Ovary (tissue), 9 donors: ENCODE results near the gene AFF1. TPM values are rescaled to one million over a fixed set of nuclear protein-coding genes. Genes with fewer than 3 reads are reported as not detected.
A peak's percentile ranks its signal among the peaks of the same experiment; 100 is the strongest.

Experiments
- DNase-seq, 5 donors: peaks; one replicate each; pipeline ENCODE4 v3.0.0-alpha.2; 2019 to 2020
- H3K27ac ChIP-seq, 2 donors: fragments of 200-600 bp; one replicate each; pipeline versions ENCODE4 v1.5.1 to v1.8.0; 2019 to 2022
- H3K27me3 ChIP-seq: fragments of 200-600 bp; one replicate; pipeline ENCODE4 v1.8.0; 2022
- H3K36me3 ChIP-seq: fragments of 200-600 bp; sonication (generic); one replicate; pipeline ENCODE4 v1.5.1; 2019
- H3K4me1 ChIP-seq: one replicate; pipeline ENCODE4 v1.8.1; 2013; ENCODE audit warnings: mild to moderate bottlenecking, moderate library complexity; ENCODE audit not compliant: insufficient read depth
- H3K4me3 ChIP-seq: fragments of 200-600 bp; sonication (generic); one replicate; pipeline ENCODE4 v1.5.1; 2017
- H3K9me3 ChIP-seq, 2 donors: fragments of 200-600 bp in 1 of 2; sonication (generic) in 1 of 2; one replicate each; pipeline versions ENCODE4 v1.5.1 to v1.8.1; 2013 to 2019; ENCODE audit warnings: mild to moderate bottlenecking in 1 of 2, moderate library complexity in 1 of 2
- EP300 ChIP-seq: sonication (generic); formaldehyde crosslinking; IDR thresholded peaks from one replicate; pipeline ENCODE4 v1.6.1; 2017; ENCODE audit warnings: antibody characterized with exemption
- POLR2A ChIP-seq: fragments of 450-650 bp; IDR thresholded peaks from one replicate; pipeline ENCODE4 v1.6.1; 2017; ENCODE audit warnings: antibody characterized with exemption, mild to moderate bottlenecking, moderate library complexity
- WGBS, 3 donors: extraction: QIAGEN DNeasy Blood & Tissue Kit in 1 of 3; methylation state at CpG; one replicate each; pipeline versions ENCODE4 v1.1.5 to v1.1.7; 2013 to 2017; 5-methylcytosine and 5-hydroxymethylcytosine counted together
- intact Hi-C, 4 donors: fragments of 100-400 bp; cut with DNase I; formaldehyde crosslinking; loops; one replicate each; pipeline versions ENCODE4 v1.11.0 to v1.15.1; 2022 to 2023
- polyA plus RNA-seq, 2 donors: library from polyadenylated mRNA; stranded (reverse); fragments of 200-250 nt in 1 of 2; fragments of 350-450 nt in 1 of 2; fragmentation: Illumina TruSeq in 1 of 2; extraction: RNeasy Lipid Tissue Mini Kit (QIAGEN cat#74804) in 1 of 2; gene quantifications; one replicate each; pipeline ENCODE4 v1.2.3, GENCODE V29; 2013 to 2014
- total RNA-seq, 7 donors: library from RNA; depleted of rRNA in 2 of 7; stranded (reverse); fragments of >200 nt in 2 of 7; fragmentation: NEBNext Ultra II Directional in 3 of 7; extraction: Animal tissue kit (Norgen Biotek cat#: 25700) in 3 of 7; gene quantifications; one replicate each; pipeline versions ENCODE4 v1.1.0 to v1.2.4, GENCODE V29; 2016 to 2023
- TF ChIP-seq, protein P1 (sequence below), 3 donors: fragments of 450-650 bp in 2 of 3; fragments of 200-600 bp in 1 of 3; IDR thresholded peaks; one replicate each; pipeline versions ENCODE4 v1.5.1 to v1.8.0; 2016 to 2022; ENCODE audit warnings: antibody characterized with exemption in 3 of 3, mild to moderate bottlenecking in 1 of 3
- donor health status: DM: no; HTN: no; CAD: no; lungs with moderate emphysema.
- donor health status: DM: no; HTN: no; CAD: no.
- donor health status: Bipolar disorder and iron deficiency.
- donor health status: DM: yes; HTN: yes; CAD: no.
- donor health status: DM: no; HTN: no; CAD: no.
- donor health status: DM: yes; HTN: yes; CAD: no.

The AFF1 gene
- total and polyA plus RNA-seq, 9 donors = 26.0 to 107 (median 76.7) TPM

DNA sequence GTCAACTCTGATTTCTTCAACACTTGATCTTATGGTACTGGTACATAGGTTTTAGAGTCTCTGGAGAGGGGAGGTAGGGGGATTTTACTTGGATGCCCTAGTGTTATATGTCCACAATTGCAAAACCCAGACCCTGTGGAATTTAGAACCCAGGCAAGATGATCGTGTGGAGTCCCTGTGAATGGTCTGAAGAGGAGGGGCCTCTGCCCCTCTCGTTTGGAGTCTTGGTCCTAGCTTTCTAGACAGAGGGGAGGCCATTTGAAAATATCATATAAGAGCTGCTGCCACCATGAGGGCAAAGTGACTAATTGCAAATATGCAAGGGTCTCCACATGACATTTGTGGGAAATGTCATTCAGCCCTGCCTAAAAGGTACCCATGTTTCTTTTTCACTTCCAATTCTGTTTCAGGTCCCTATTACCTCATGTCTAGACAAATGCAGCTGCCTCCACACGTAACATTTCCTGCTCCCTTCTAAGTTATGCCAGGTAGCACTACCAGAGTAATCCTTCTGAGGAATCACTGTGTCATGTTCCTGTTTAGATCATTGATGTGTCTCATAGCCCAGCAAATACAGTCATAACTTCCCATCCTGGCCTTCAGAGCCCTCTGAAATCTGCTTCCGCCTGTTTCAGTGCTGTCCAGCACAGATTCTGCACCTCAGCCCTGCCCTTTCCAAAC lies 158.8 kb downstream of the AFF1 start:
- Histone ChIP-seq H3K27ac (peak overlapping the region in 1 of 2 donors; percentile 18), H3K27me3 (no peaks in the 10 kb centered on the region), H3K36me3 (no peaks in the 10 kb centered on the region), H3K9me3 (no peaks in the 10 kb centered on the region), H3K4me1 (peaks cover 2% of the 10 kb centered on the region), H3K4me3 (no peak overlapping the region)
- peak in 2 of 5 donors; percentile 37 for DNase-seq
- 39 to 48% (median 40%) methylated on average over 4 of the region's 4 CpGs for WGBS, 3 donors
- intact Hi-C loops = loop anchor here (5.0 to 10.0 kb wide), 6 partner anchors 86 to 171 kb away; partner anchors contain the start of gene AFF1 (in 1 of the 4)
- TF ChIP-seq POLR2A = no peak
- TF ChIP-seq, protein P1, sequence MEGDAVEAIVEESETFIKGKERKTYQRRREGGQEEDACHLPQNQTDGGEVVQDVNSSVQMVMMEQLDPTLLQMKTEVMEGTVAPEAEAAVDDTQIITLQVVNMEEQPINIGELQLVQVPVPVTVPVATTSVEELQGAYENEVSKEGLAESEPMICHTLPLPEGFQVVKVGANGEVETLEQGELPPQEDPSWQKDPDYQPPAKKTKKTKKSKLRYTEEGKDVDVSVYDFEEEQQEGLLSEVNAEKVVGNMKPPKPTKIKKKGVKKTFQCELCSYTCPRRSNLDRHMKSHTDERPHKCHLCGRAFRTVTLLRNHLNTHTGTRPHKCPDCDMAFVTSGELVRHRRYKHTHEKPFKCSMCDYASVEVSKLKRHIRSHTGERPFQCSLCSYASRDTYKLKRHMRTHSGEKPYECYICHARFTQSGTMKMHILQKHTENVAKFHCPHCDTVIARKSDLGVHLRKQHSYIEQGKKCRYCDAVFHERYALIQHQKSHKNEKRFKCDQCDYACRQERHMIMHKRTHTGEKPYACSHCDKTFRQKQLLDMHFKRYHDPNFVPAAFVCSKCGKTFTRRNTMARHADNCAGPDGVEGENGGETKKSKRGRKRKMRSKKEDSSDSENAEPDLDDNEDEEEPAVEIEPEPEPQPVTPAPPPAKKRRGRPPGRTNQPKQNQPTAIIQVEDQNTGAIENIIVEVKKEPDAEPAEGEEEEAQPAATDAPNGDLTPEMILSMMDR (IDR thresholded peaks at IDR 0.05) = peak; percentile 13 to 54 (median 52)

DNA sequence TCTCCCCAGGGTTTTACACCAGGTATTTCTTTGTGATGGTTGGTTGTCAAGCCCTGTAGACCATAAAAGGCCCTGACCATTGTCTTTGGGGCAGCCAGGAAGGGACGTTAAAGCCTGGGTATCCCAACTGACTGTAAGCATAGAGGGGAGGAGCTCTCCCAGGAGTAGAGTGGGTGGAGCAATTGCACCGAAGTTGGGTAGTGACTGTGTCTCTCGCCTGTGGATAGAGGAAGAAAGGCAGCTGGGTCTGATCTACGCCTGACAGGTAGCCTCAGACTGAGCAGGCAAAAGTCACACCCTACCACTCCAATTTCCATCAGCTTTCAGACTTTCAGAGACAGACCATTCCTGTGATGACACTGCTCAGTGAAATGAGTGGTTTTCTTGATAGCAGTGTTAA lies 162.3 kb downstream of the AFF1 start:
- Histone ChIP-seq H3K27me3 (no peaks in the 10 kb centered on the region), H3K4me3 (no peak overlapping the region), H3K36me3 (no peaks in the 10 kb centered on the region), H3K27ac (no peak overlapping the region), H3K9me3 (no peaks in the 10 kb centered on the region), H3K4me1 (peaks cover 2% of the 10 kb centered on the region)
- TF ChIP-seq POLR2A (no peak), EP300 (no peak)
- TF ChIP-seq, protein P1 (IDR thresholded peaks at IDR 0.05) = no peak
- 76 to 79% (median 77%) methylated on average over 4 of the region's 4 CpGs for WGBS, 3 donors
- DNase-seq = no peak
- intact Hi-C loops = loop anchor here in 2 of 4 donors (10.0 kb wide), 3 partner anchors 92 to 172 kb away; partner anchors contain the start of gene AFF1 (in 1 of the 2)

DNA sequence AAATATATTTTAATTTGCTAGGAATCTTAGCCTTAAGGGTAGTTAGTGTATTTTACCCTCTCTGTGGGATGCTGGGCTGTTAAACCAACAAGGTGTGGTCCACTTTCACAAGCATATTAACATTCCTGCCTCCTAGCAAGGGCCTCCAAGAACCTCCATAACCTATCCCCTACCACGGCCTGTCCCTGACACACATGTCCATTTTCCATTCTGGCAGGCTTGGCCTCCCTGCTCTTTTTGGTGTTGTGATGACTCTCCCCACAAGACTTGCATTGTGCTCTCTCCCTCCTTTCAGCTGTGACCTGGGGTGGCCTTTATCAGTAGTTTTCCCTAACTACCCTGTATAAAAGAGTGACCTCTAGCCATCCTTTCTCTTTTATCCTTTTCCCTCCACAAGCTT lies 165.4 kb downstream of the AFF1 start:
- no peak for DNase-seq
- Histone ChIP-seq H3K4me3 (no peak overlapping the region), H3K4me1 (peaks cover 3% of the 10 kb centered on the region), H3K9me3 (no peaks in the 10 kb centered on the region), H3K27ac (no peak overlapping the region), H3K27me3 (no peaks in the 10 kb centered on the region), H3K36me3 (no peaks in the 10 kb centered on the region)
- TF ChIP-seq, protein P1 (IDR thresholded peaks at IDR 0.05) = no peak
- no peak for TF ChIP-seq EP300
- TF ChIP-seq POLR2A = no peak
- intact Hi-C loops = no loop called here
- 91 to 97% (median 93%) methylated on average over 1 of the region's 1 CpG for WGBS, 3 donors

DNA sequence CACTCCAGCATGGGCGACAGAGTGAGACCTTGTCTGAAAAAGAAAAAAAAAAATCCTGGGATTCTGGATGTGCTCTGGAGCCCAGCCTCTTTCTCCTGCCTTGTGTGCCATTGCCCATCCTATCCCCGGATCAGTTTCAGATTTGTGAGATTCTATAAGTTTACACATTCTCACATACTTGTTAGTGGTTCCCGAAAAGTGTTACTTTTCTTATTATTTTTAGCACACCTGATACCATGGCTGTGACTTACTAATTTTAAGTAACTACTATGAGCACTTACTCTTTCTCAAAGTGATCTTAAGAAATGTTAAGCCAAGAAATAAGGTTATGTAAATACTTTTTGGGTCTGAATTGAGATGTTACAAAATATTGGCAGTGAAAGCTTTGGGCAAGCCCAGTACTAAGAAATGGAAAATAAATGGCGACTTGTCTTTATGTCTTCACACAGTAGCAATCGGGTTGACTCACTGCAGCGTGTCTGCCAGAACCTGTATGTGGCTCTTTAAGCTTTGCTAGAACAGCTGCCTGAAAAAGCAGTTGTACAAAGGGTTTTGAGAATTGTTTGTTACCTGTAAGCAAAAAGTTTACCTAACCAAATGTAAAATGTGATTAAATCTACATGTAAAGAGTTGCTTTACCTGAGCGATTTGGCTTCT lies 166.9 kb downstream of the AFF1 start:
- no peak for DNase-seq
- Histone ChIP-seq H3K27ac (no peak overlapping the region), H3K27me3 (no peaks in the 10 kb centered on the region), H3K36me3 (no peaks in the 10 kb centered on the region), H3K4me1 (peaks cover 3% of the 10 kb centered on the region), H3K4me3 (no peak overlapping the region), H3K9me3 (no peaks in the 10 kb centered on the region)
- intact Hi-C loops = no loop called here
- WGBS, 3 donors = 95 to 98% (median 95%) methylated on average over 7 of the region's 7 CpGs
- TF ChIP-seq, protein P1 (IDR thresholded peaks at IDR 0.05) = no peak
- TF ChIP-seq EP300 = no peak
- no peak for TF ChIP-seq POLR2A
